Cardiac muscle cell (in vitro differentiated cells and primary cell): Measurements from ENCODE around the gene ATAD3B. TPM values are rescaled to one million over a fixed set of nuclear protein-coding genes. Genes with fewer than 3 reads are reported as not detected.
A peak's percentile ranks its signal among the peaks of the same experiment; 100 is the strongest.
"Not testable (repeated sequence)": the region's sequence is repeated elsewhere in the genome, so short reads cannot be mapped to it uniquely, and the experiment has no call there.

ENCODE experiments used
- DNase-seq, 2 donors: peaks; one replicate each; pipeline versions ENCODE4 v3.0.0 to v3.0.0-alpha.2; 2010 to 2017; ENCODE audit warnings: low read depth in 1 of 2, low spot score in 1 of 2
- H3K27ac ChIP-seq: fragments of 200-600 bp; sonication (generic); 2 replicates; pipeline ENCODE4 v1.5.1; 2016
- H3K27me3 ChIP-seq: fragments of 200-600 bp; sonication (generic); 2 replicates; pipeline ENCODE4 v1.6.0; 2016; ENCODE audit warnings: control low read depth
- H3K36me3 ChIP-seq: fragments of 200-600 bp; sonication (generic); 2 replicates; pipeline ENCODE4 v1.5.1; 2016; ENCODE audit warnings: control low read depth
- H3K4me1 ChIP-seq: fragments of 200-600 bp; sonication (generic); 2 replicates; pipeline ENCODE4 v1.8.1; 2017; ENCODE audit warnings: low read depth, mild to moderate bottlenecking, mixed run types
- H3K4me3 ChIP-seq: fragments of 200-600 bp; sonication (generic); 2 replicates; pipeline ENCODE4 v1.5.1; 2016; ENCODE audit warnings: mild to moderate bottlenecking
- H3K9me3 ChIP-seq: fragments of 200-600 bp; sonication (generic); 2 replicates; pipeline ENCODE4 v1.5.1; 2017; ENCODE audit warnings: low read depth, mild to moderate bottlenecking, control low read depth
- CTCF ChIP-seq: IDR thresholded peaks from 2 replicates; pipeline ENCODE4 v1.5.1; 2012; ENCODE audit warnings: low read depth, mild to moderate bottlenecking, low read length
- polyA plus RNA-seq: library from polyadenylated mRNA; unstranded; fragments of >200 nt; fragmentation: Nextera tagmentation; extraction: Ambion mirVana; gene quantifications from 2 replicates; pipeline ENCODE4 v1.2.1, GENCODE V29; 2016
- total RNA-seq: library from RNA; depleted of rRNA; stranded (reverse); fragments of >200 nt; gene quantifications from 2 replicates; pipeline ENCODE4 v1.2.3, GENCODE V29; 2016

The ATAD3B gene
- total and polyA plus RNA-seq, 2 experiments from 2014 or later: 30.2 to 37.4 TPM

- no peaks in the 10 kb centered on the region for H3K36me3 ChIP-seq
- DNase-seq: peak; percentile 57 to 72
- no peak overlapping the region for H3K4me3 ChIP-seq
- H3K9me3 ChIP-seq: no peaks in the 10 kb centered on the region
- no peaks in the 10 kb centered on the region for H3K27me3 ChIP-seq
- H3K27ac ChIP-seq: no peak overlapping the region
- peak; percentile 96 for TF ChIP-seq CTCF
- peaks cover 5% of the 10 kb centered on the region for H3K4me1 ChIP-seq
Measured at GRCh38 chr1:1441002-1441888, 30.3 kb upstream of the ATAD3B start.

- Histone ChIP-seq H3K9me3 (no peaks in the 10 kb centered on the region), H3K27ac (no peak overlapping the region), H3K27me3 (no peaks in the 10 kb centered on the region), H3K4me3 (no peak overlapping the region), H3K36me3 (no peaks in the 10 kb centered on the region), H3K4me1 (peaks cover 5% of the 10 kb centered on the region)
- no peak for DNase-seq
- no peak for TF ChIP-seq CTCF
Measured at GRCh38 chr1:1442069-1442770, 29.3 kb upstream of the ATAD3B start.

GRCh38 chr1:1446631-1447030 is 24.9 kb upstream of the ATAD3B start:
- not testable (repeated sequence) for H3K27me3 ChIP-seq, H3K4me3 ChIP-seq, H3K4me1 ChIP-seq, H3K27ac ChIP-seq, H3K9me3 ChIP-seq, H3K36me3 ChIP-seq, DNase-seq

GRCh38 chr1:1449099-1449739 is 22.3 kb upstream of the ATAD3B start, which contains the start of gene ATAD3C:
TSS of gene ATAD3C (plus strand) at chr1:1449689. CDS start at chr1:1450684, 995 bp downstream.
- DNase-seq: no peak
- TF ChIP-seq CTCF: no peak
- H3K27me3 ChIP-seq: no peaks in the 10 kb centered on the region
- H3K36me3 ChIP-seq: no peaks in the 10 kb centered on the region
- no peaks in the 10 kb centered on the region for H3K4me1 ChIP-seq
- no peaks in the 10 kb centered on the region for H3K9me3 ChIP-seq
- H3K27ac ChIP-seq: no peak within 1 kb of the TSS
- no peak within 1 kb of the TSS for H3K4me3 ChIP-seq

GRCh38 chr1:1450616-1451015 is 20.9 kb upstream of the ATAD3B start:
- H3K4me1 ChIP-seq, H3K36me3 ChIP-seq, H3K4me3 ChIP-seq, H3K27me3 ChIP-seq, DNase-seq, H3K27ac ChIP-seq, H3K9me3 ChIP-seq: not testable (repeated sequence)

GRCh38 chr1:1451696-1452364 is 19.7 kb upstream of the ATAD3B start:
- no peaks in the 10 kb centered on the region for H3K9me3 ChIP-seq
- no peak for DNase-seq
- no peaks in the 10 kb centered on the region for H3K4me1 ChIP-seq
- H3K27me3 ChIP-seq: no peaks in the 10 kb centered on the region
- H3K4me3 ChIP-seq: no peak overlapping the region
- no peak for TF ChIP-seq CTCF
- H3K27ac ChIP-seq: no peak overlapping the region
- no peaks in the 10 kb centered on the region for H3K36me3 ChIP-seq

GRCh38 chr1:1452365-1452739 is 19.2 kb upstream of the ATAD3B start:
- not testable (repeated sequence) for H3K4me1 ChIP-seq, H3K36me3 ChIP-seq, H3K27me3 ChIP-seq, H3K27ac ChIP-seq, H3K4me3 ChIP-seq, H3K9me3 ChIP-seq, DNase-seq
